ENCODE measurements around the gene EVI5L. TPM values are rescaled to one million over a fixed set of nuclear protein-coding genes. Genes with fewer than 3 reads are reported as not detected.
"Not testable (repeated sequence)": the region's sequence is repeated elsewhere in the genome, so short reads cannot be mapped to it uniquely, and the experiment has no call there.

The EVI5L gene
- total and polyA plus RNA-seq, 4 donors: 4.3 to 13.4 (median 12.5) TPM

DNA sequence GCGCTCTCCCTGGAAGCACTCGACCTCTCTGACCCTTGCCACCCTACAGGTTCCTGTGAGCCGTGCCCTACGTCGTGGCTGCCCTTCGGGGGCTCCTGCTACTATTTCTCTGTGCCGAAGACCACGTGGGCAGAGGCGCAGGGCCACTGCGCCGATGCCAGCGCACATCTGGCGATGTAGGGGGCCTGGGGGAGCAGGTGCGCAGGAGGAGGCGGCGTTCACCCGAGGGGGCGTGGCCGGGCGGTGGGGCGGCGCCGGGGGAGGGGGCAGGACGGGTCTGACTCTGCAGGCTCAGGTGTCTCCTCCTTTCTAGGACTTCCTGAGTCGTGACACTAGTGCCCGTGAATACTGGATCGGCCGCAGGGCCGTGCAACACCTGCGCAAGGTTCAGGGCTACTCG lies 40.6 kb upstream of the EVI5L start:
- Histone ChIP-seq H3K4me3 (ENCODE audit: low read length in 2 of 2) (no peak overlapping the region), H3K9me3 (ENCODE audit: control insufficient read depth, low read length) (no peaks in the 10 kb centered on the region), H3K27me3 (ENCODE audit: control insufficient read depth in 1 of 2, insufficient read depth in 2 of 2, low read length in 1 of 2) (no peaks in the 10 kb centered on the region), H3K36me3 (ENCODE audit: control insufficient read depth in 1 of 2, insufficient read depth in 2 of 2, low read length in 1 of 2) (no peaks in the 10 kb centered on the region), H3K4me1 (ENCODE audit: control insufficient read depth in 1 of 2, insufficient read depth in 2 of 2, low read length in 2 of 2) (no peaks in the 10 kb centered on the region), H3K27ac (ENCODE audit: low read depth in 1 of 2, low read length in 2 of 2) (no peak overlapping the region)
- WGBS, 2 donors: 4% methylated on average over 30 to 31 of the region's 31 CpGs
- intact Hi-C loops (cut with DNase I): no loop called here
- DNase-seq (no peak), ATAC-seq (ENCODE audit: low FRiP score) (no peak)

DNA sequence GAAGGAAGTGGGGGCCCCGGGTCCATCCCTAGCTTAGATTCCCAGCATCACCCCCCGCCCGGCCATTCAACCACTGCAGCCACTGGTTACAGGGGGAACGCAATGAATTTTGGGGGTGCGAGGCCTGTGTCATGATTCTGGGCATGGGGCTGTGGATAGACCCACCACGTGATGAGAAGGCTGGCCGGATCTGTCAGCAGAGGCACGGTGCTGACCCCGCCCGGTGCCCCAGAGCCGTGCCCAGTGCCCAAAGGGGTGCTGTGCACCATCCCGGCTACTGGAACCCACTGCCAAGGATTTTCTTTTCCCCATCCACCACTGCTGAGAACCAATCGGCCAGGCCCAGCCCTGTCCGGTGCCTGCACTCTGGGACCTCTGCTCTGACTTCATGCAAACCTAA lies 39.6 kb upstream of the EVI5L start:
- WGBS, 2 donors: 84 to 86% methylated on average over 14 of the region's 14 CpGs
- no peaks in the 10 kb centered on the region for H3K27me3 ChIP-seq (ENCODE audit: control insufficient read depth in 1 of 2, insufficient read depth in 2 of 2, low read length in 1 of 2)
- no peak overlapping the region for H3K4me3 ChIP-seq (ENCODE audit: low read length in 2 of 2)
- H3K36me3 ChIP-seq (ENCODE audit: control insufficient read depth in 1 of 2, insufficient read depth in 2 of 2, low read length in 1 of 2): no peaks in the 10 kb centered on the region
- DNase-seq (no peak), ATAC-seq (ENCODE audit: low FRiP score) (no peak)
- H3K9me3 ChIP-seq (ENCODE audit: control insufficient read depth, low read length): no peaks in the 10 kb centered on the region
- H3K27ac ChIP-seq (ENCODE audit: low read depth in 1 of 2, low read length in 2 of 2): no peak overlapping the region
- intact Hi-C loops (cut with DNase I): loop anchor here (10.0 kb wide), 2 partner anchors 106 to 136 kb away; partner anchors contain the start of gene TRAPPC5 (in 1 of the 2)
- no peaks in the 10 kb centered on the region for H3K4me1 ChIP-seq (ENCODE audit: control insufficient read depth in 1 of 2, insufficient read depth in 2 of 2, low read length in 2 of 2)

GRCh38 chr19:7792281-7792680 lies 37.7 kb upstream of the EVI5L start:
- H3K4me1 ChIP-seq (ENCODE audit: control insufficient read depth in 1 of 2, insufficient read depth in 2 of 2, low read length in 2 of 2): no peaks in the 10 kb centered on the region
- no peak overlapping the region for H3K4me3 ChIP-seq (ENCODE audit: low read length in 2 of 2)
- DNase-seq (no peak), ATAC-seq (ENCODE audit: low FRiP score) (no peak)
- no peak overlapping the region for H3K27ac ChIP-seq (ENCODE audit: low read depth in 1 of 2, low read length in 2 of 2)
- no peaks in the 10 kb centered on the region for H3K9me3 ChIP-seq (ENCODE audit: control insufficient read depth, low read length)
- intact Hi-C loops (cut with DNase I): loop anchor here (10.0 kb wide), 2 partner anchors 107 to 137 kb away; partner anchors contain the start of gene TRAPPC5 (in 1 of the 2)
- H3K36me3 ChIP-seq (ENCODE audit: control insufficient read depth in 1 of 2, insufficient read depth in 2 of 2, low read length in 1 of 2): no peaks in the 10 kb centered on the region
- 45 to 54% methylated on average over 7 of the region's 7 CpGs for WGBS, 2 donors
- no peaks in the 10 kb centered on the region for H3K27me3 ChIP-seq (ENCODE audit: control insufficient read depth in 1 of 2, insufficient read depth in 2 of 2, low read length in 1 of 2)

DNA sequence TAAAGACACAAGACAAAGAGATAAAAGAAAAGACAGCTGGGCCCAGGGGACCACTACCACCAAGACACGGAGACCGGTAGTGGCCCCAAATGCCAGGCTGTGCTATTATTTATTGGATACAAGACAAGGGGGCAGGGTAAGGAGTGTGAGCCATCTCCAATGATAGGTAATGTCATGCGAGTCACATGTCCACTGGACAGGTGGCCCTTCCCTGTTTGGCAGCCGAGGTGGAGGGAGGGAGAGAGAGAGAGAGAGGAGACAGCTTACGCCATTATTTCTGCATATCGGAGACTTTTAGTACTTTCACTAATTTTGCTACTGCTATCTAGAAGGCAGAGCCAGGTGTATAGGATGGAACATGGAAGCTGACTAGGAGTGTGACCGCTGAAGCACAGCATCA lies 37.3 kb upstream of the EVI5L start:
- H3K4me1 ChIP-seq (ENCODE audit: control insufficient read depth in 1 of 2, insufficient read depth in 2 of 2, low read length in 2 of 2); H3K27ac ChIP-seq (ENCODE audit: low read depth in 1 of 2, low read length in 2 of 2); DNase-seq; ATAC-seq (ENCODE audit: low FRiP score); H3K36me3 ChIP-seq (ENCODE audit: control insufficient read depth in 1 of 2, insufficient read depth in 2 of 2, low read length in 1 of 2); H3K27me3 ChIP-seq (ENCODE audit: control insufficient read depth in 1 of 2, insufficient read depth in 2 of 2, low read length in 1 of 2); H3K9me3 ChIP-seq (ENCODE audit: control insufficient read depth, low read length); H3K4me3 ChIP-seq (ENCODE audit: low read length in 2 of 2): not testable (repeated sequence)
- intact Hi-C loops (cut with DNase I): loop anchor here (10.0 kb wide), 2 partner anchors 108 to 138 kb away; partner anchors contain the start of gene TRAPPC5 (in 1 of the 2)
- 67 to 79% methylated on average over 7 of the region's 7 CpGs for WGBS, 2 donors

DNA sequence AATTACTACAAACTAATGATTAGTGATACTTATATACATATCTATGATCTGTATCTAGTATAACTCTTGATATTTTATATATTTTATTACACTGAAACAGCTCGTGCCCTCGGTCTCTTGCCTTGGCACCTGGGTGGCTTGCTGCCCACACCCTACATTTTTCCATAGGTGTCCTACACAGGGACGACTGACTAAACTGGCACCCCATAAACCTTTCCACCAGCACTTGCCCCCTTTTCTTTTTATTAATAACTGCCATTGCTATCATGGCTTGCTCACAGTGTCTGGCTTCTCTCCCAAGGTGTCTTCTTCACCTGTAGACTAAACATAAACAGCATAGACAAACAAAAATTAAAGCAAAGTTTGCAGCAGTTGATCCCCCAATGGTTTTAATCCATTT lies 36.5 kb upstream of the EVI5L start:
- DNase-seq (no peak), ATAC-seq (ENCODE audit: low FRiP score) (no peak)
- intact Hi-C loops (cut with DNase I): loop anchor here (10.0 kb wide), 2 partner anchors 109 to 139 kb away; partner anchors contain the start of gene TRAPPC5 (in 1 of the 2)
- 75 to 76% methylated on average over 3 of the region's 3 CpGs for WGBS, 2 donors
- H3K4me3 ChIP-seq (ENCODE audit: low read length in 2 of 2): no peak overlapping the region
- no peaks in the 10 kb centered on the region for H3K36me3 ChIP-seq (ENCODE audit: control insufficient read depth in 1 of 2, insufficient read depth in 2 of 2, low read length in 1 of 2)
- no peaks in the 10 kb centered on the region for H3K9me3 ChIP-seq (ENCODE audit: control insufficient read depth, low read length)
- no peak overlapping the region for H3K27ac ChIP-seq (ENCODE audit: low read depth in 1 of 2, low read length in 2 of 2)
- H3K4me1 ChIP-seq (ENCODE audit: control insufficient read depth in 1 of 2, insufficient read depth in 2 of 2, low read length in 2 of 2): no peaks in the 10 kb centered on the region
- H3K27me3 ChIP-seq (ENCODE audit: control insufficient read depth in 1 of 2, insufficient read depth in 2 of 2, low read length in 1 of 2): no peaks in the 10 kb centered on the region

DNA sequence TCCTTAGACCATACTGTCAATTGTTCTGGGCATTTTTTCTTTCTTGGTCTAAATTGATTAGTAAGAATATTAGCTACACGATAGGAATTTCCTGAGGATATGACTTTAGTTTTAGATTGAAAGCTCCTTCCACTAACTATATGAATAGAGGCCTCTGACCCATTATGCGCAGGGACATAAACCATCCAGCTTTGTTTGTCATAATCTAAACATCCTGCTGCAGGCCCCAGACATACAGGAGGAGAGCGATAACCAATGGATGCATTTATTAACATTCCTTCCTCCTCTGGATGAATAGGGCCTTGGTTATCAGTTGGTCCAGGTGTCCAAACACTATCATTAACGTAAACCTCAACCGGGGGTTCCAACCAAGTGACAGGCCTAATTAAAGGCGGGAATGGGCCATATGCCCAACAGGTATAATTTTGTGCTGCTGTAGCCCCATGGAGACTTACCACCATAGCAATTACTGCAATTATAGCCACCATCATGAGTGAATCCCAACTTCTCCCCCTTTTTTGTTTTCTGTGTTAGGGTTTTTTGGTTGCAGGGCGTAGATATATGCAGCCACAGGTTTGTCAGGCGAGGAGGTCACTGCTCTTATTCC lies 34.4 kb upstream of the EVI5L start:
- DNase-seq (no peak), ATAC-seq (ENCODE audit: low FRiP score) (no peak)
- Histone ChIP-seq H3K36me3 (ENCODE audit: control insufficient read depth in 1 of 2, insufficient read depth in 2 of 2, low read length in 1 of 2) (no peaks in the 10 kb centered on the region), H3K27ac (ENCODE audit: low read depth in 1 of 2, low read length in 2 of 2) (no peak overlapping the region), H3K4me1 (ENCODE audit: control insufficient read depth in 1 of 2, insufficient read depth in 2 of 2, low read length in 2 of 2) (no peaks in the 10 kb centered on the region), H3K9me3 (ENCODE audit: control insufficient read depth, low read length) (no peaks in the 10 kb centered on the region), H3K4me3 (ENCODE audit: low read length in 2 of 2) (no peak overlapping the region), H3K27me3 (ENCODE audit: control insufficient read depth in 1 of 2, insufficient read depth in 2 of 2, low read length in 1 of 2) (no peaks in the 10 kb centered on the region)
- intact Hi-C loops (cut with DNase I): loop anchor here (5.0 to 10.0 kb wide), 5 partner anchors 111 to 438 kb away; partner anchors contain the start of gene TRAPPC5 (in 1 of the 2)
- WGBS, 2 donors: 66 to 72% methylated on average over 8 of the region's 8 CpGs

GRCh38 chr19:7799640-7800355 lies 30.2 kb upstream of the EVI5L start:
- Histone ChIP-seq H3K27ac (ENCODE audit: low read depth in 1 of 2, low read length in 2 of 2) (no peak overlapping the region), H3K27me3 (ENCODE audit: control insufficient read depth in 1 of 2, insufficient read depth in 2 of 2, low read length in 1 of 2) (no peaks in the 10 kb centered on the region), H3K4me3 (ENCODE audit: low read length in 2 of 2) (no peak overlapping the region), H3K36me3 (ENCODE audit: control insufficient read depth in 1 of 2, insufficient read depth in 2 of 2, low read length in 1 of 2) (no peaks in the 10 kb centered on the region), H3K9me3 (ENCODE audit: control insufficient read depth, low read length) (peaks cover 4% of the 10 kb centered on the region), H3K4me1 (ENCODE audit: control insufficient read depth in 1 of 2, insufficient read depth in 2 of 2, low read length in 2 of 2) (no peaks in the 10 kb centered on the region)
- intact Hi-C loops (cut with DNase I): loop anchor here (5.0 to 10.0 kb wide), 6 partner anchors 115 to 442 kb away; partner anchors contain the start of gene TRAPPC5 (in 1 of the 2)
- DNase-seq: peak; percentile 61 to 83
- WGBS, 2 donors: 1 to 2% methylated on average over 34 of the region's 34 CpGs
- no peak for ATAC-seq (ENCODE audit: low FRiP score)

GRCh38 chr19:7801020-7801570 lies 28.9 kb upstream of the EVI5L start:
- no peak overlapping the region for H3K4me3 ChIP-seq (ENCODE audit: low read length in 2 of 2)
- no peak for ATAC-seq (ENCODE audit: low FRiP score)
- no peaks in the 10 kb centered on the region for H3K36me3 ChIP-seq (ENCODE audit: control insufficient read depth in 1 of 2, insufficient read depth in 2 of 2, low read length in 1 of 2)
- 86 to 88% methylated on average over 17 of the region's 17 CpGs for WGBS, 2 donors
- intact Hi-C loops (cut with DNase I): loop anchor here (5.0 to 10.0 kb wide), 2 partner anchors 234 to 436 kb away; no protein-coding TSS in a partner anchor
- DNase-seq: no peak
- peaks cover 4% of the 10 kb centered on the region for H3K9me3 ChIP-seq (ENCODE audit: control insufficient read depth, low read length)
- no peaks in the 10 kb centered on the region for H3K4me1 ChIP-seq (ENCODE audit: control insufficient read depth in 1 of 2, insufficient read depth in 2 of 2, low read length in 2 of 2)
- H3K27me3 ChIP-seq (ENCODE audit: control insufficient read depth in 1 of 2, insufficient read depth in 2 of 2, low read length in 1 of 2): no peaks in the 10 kb centered on the region
- H3K27ac ChIP-seq (ENCODE audit: low read depth in 1 of 2, low read length in 2 of 2): no peak overlapping the region
